ENCODE measurements around the gene NRBF2. TPM values are rescaled to one million over a fixed set of nuclear protein-coding genes. Genes with fewer than 3 reads are reported as not detected.

The NRBF2 gene
- total and polyA plus RNA-seq, 9 of the 15 experiments (the other 6 are each of a cell fraction or from before 2014, with no cell fraction given), result 20.8 to 52.1 (median 30.5) TPM

DNA sequence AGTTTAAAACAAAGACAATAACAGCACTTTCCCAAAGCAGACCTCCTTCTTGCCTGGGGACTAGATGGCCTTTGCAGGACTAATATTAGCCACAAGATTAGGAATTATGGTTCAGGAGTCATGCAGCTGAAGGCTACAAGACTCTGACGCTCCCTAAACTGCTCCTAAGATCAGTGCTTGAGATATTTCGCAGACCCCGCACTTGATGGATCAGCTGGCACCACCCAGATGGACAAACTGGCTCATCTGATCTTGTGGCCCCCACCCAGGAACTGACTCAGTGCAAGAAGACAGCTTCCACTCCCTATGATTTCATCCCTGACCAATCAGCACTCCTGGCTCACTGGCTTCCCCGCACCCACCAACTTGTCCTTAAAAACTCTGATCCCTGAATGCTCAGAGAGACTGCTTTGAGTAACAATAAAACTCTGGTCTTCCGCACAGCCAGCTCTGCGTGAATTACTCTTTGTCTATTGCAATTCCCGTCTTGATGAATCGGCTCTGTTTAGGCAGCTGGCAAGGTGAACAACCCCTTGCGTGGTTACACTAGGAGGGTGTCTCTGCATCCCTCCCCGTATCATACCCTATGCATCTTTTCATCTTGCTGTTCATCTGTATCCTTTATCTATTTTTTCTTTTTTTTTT, 26.9 kb upstream of the NRBF2 start (continued):
- TF ChIP-seq CBX1 (IDR thresholded peaks at IDR 0.05; ENCODE audit: low read depth), result no peak
- TF ChIP-seq JUNB (CRISPR knock-in tag; conservative IDR thresholded peaks at IDR 0.05), result no peak
- no peak for TF ChIP-seq ZC3H8 (IDR thresholded peaks at IDR 0.05)
- TF ChIP-seq TRIM24 (IDR thresholded peaks at IDR 0.05), result peak in 1 of 2 experiments; percentile 19; a peak in 1 of 4 replicates
- TF ChIP-seq ATF1 (CRISPR knock-in tag; IDR thresholded peaks at IDR 0.05), result no peak
- 0 out of 2 replicates have a peak, but pooled peaks have one; percentile 23 for TF ChIP-seq ATF1 (tag; IDR thresholded peaks at IDR 0.05)
- TF ChIP-seq, protein P1, sequence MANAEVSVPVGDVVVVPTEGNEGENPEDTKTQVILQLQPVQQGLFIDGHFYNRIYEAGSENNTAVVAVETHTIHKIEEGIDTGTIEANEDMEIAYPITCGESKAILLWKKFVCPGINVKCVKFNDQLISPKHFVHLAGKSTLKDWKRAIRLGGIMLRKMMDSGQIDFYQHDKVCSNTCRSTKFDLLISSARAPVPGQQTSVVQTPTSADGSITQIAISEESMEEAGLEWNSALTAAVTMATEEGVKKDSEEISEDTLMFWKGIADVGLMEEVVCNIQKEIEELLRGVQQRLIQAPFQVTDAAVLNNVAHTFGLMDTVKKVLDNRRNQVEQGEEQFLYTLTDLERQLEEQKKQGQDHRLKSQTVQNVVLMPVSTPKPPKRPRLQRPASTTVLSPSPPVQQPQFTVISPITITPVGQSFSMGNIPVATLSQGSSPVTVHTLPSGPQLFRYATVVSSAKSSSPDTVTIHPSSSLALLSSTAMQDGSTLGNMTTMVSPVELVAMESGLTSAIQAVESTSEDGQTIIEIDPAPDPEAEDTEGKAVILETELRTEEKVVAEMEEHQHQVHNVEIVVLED (CRISPR knock-in tag; IDR thresholded peaks at IDR 0.05), result no peak
- TF ChIP-seq ZNF707 (CRISPR knock-in tag; conservative IDR thresholded peaks at IDR 0.05), result no peak
- TF ChIP-seq, protein P2, sequence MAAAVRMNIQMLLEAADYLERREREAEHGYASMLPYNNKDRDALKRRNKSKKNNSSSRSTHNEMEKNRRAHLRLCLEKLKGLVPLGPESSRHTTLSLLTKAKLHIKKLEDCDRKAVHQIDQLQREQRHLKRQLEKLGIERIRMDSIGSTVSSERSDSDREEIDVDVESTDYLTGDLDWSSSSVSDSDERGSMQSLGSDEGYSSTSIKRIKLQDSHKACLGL (CRISPR knock-in tag; IDR thresholded peaks at IDR 0.05; ENCODE audit: borderline replicate concordance, poor library complexity, severe bottlenecking), result no peak
- TF ChIP-seq FIP1L1 (IDR thresholded peaks at IDR 0.05; ENCODE audit: low read depth, low read length, poor library complexity, severe bottlenecking), result no peak
- peak; percentile 55; the same call in 1 of the 2 replicates for TF ChIP-seq LEF1 (IDR thresholded peaks at IDR 0.05)
- no peak for TF ChIP-seq ZKSCAN1 (IDR thresholded peaks at IDR 0.05; ENCODE audit: low read depth, low read length)
- no peak for TF ChIP-seq POLR2AphosphoS5 (IDR thresholded peaks at IDR 0.05; ENCODE audit: control insufficient read depth, insufficient read depth, low read depth, low read length)
- no peak for TF ChIP-seq ZFPM2 (CRISPR knock-in tag; IDR thresholded peaks at IDR 0.05)
- no peak for TF ChIP-seq TOE1 (IDR thresholded peaks at IDR 0.05; ENCODE audit: borderline replicate concordance)
- no peak for TF ChIP-seq TOE1 (CRISPR knock-in tag; IDR thresholded peaks at IDR 0.05; ENCODE audit: borderline replicate concordance, low read depth)
- TF ChIP-seq, protein P3, sequence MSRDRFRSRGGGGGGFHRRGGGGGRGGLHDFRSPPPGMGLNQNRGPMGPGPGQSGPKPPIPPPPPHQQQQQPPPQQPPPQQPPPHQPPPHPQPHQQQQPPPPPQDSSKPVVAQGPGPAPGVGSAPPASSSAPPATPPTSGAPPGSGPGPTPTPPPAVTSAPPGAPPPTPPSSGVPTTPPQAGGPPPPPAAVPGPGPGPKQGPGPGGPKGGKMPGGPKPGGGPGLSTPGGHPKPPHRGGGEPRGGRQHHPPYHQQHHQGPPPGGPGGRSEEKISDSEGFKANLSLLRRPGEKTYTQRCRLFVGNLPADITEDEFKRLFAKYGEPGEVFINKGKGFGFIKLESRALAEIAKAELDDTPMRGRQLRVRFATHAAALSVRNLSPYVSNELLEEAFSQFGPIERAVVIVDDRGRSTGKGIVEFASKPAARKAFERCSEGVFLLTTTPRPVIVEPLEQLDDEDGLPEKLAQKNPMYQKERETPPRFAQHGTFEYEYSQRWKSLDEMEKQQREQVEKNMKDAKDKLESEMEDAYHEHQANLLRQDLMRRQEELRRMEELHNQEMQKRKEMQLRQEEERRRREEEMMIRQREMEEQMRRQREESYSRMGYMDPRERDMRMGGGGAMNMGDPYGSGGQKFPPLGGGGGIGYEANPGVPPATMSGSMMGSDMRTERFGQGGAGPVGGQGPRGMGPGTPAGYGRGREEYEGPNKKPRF (IDR thresholded peaks at IDR 0.05; ENCODE audit: low read depth, low read length), result no peak
